ENCODE measurements around the gene EIF4EBP3.

Gene EIF4EBP3

GRCh38 chr5:140547508-140548299, at the start of gene EIF4EBP3:
Gene EIF4EBP3 (plus strand): TSS chr5:140547662. CDS start chr5:140547738, 76 bp downstream.
- FAIRE-seq: no peak

GRCh38 chr5:140497897-140498296, 49.6 kb upstream of the EIF4EBP3 start:
- no peak for FAIRE-seq

- no peak for FAIRE-seq
Measured at GRCh38 chr5:140498591-140498990, 48.9 kb upstream of the EIF4EBP3 start.

- no peak for FAIRE-seq
Measured at GRCh38 chr5:140502834-140503233, 44.6 kb upstream of the EIF4EBP3 start.

- FAIRE-seq: no peak
Measured at GRCh38 chr5:140509898-140510297, 37.6 kb upstream of the EIF4EBP3 start.

- no peak for FAIRE-seq
Measured at GRCh38 chr5:140513124-140513523, 34.3 kb upstream of the EIF4EBP3 start.

- FAIRE-seq: no peak
Measured at GRCh38 chr5:140524003-140524402, 23.5 kb upstream of the EIF4EBP3 start.

- no peak for FAIRE-seq
Measured at GRCh38 chr5:140540227-140540626, 7.2 kb upstream of the EIF4EBP3 start.

- FAIRE-seq: no peak
Measured at GRCh38 chr5:140542972-140543371, 4.5 kb upstream of the EIF4EBP3 start.

GRCh38 chr5:140544986-140545385, 2.5 kb upstream of the EIF4EBP3 start:
- no peak for FAIRE-seq

- no peak for FAIRE-seq
Measured at GRCh38 chr5:140545606-140546005, 1.9 kb upstream of the EIF4EBP3 start.

- FAIRE-seq: no peak
Measured at GRCh38 chr5:140546851-140547507, 483 bp upstream of the EIF4EBP3 start.

GRCh38 chr5:140548300-140548688, 832 bp downstream of the EIF4EBP3 start:
- FAIRE-seq: no peak

- no peak for FAIRE-seq
Measured at GRCh38 chr5:140548791-140549190, 1.3 kb downstream of the EIF4EBP3 start.

GRCh38 chr5:140549237-140550144, 2.0 kb downstream of the EIF4EBP3 start:
- FAIRE-seq: no peak

GRCh38 chr5:140550147-140551079, 3.0 kb downstream of the EIF4EBP3 start:
- FAIRE-seq: no peak

- FAIRE-seq: no peak
Measured at GRCh38 chr5:140551872-140552271, 4.4 kb downstream of the EIF4EBP3 start.

- FAIRE-seq: no peak
Measured at GRCh38 chr5:140553657-140554056, 6.2 kb downstream of the EIF4EBP3 start.

GRCh38 chr5:140554454-140554853, 7.0 kb downstream of the EIF4EBP3 start:
- FAIRE-seq: no peak

GRCh38 chr5:140555747-140556312, 8.4 kb downstream of the EIF4EBP3 start:
- no peak for FAIRE-seq

- FAIRE-seq: no peak
Measured at GRCh38 chr5:140556438-140556837, 9.0 kb downstream of the EIF4EBP3 start.
